ENCODE data around the gene TDRD5. TPM values are rescaled to one million over a fixed set of nuclear protein-coding genes. Genes with fewer than 3 reads are reported as not detected.

The TDRD5 gene
- 0.06 and 0.43 TPM in 2 replicates for total RNA-seq

DNA sequence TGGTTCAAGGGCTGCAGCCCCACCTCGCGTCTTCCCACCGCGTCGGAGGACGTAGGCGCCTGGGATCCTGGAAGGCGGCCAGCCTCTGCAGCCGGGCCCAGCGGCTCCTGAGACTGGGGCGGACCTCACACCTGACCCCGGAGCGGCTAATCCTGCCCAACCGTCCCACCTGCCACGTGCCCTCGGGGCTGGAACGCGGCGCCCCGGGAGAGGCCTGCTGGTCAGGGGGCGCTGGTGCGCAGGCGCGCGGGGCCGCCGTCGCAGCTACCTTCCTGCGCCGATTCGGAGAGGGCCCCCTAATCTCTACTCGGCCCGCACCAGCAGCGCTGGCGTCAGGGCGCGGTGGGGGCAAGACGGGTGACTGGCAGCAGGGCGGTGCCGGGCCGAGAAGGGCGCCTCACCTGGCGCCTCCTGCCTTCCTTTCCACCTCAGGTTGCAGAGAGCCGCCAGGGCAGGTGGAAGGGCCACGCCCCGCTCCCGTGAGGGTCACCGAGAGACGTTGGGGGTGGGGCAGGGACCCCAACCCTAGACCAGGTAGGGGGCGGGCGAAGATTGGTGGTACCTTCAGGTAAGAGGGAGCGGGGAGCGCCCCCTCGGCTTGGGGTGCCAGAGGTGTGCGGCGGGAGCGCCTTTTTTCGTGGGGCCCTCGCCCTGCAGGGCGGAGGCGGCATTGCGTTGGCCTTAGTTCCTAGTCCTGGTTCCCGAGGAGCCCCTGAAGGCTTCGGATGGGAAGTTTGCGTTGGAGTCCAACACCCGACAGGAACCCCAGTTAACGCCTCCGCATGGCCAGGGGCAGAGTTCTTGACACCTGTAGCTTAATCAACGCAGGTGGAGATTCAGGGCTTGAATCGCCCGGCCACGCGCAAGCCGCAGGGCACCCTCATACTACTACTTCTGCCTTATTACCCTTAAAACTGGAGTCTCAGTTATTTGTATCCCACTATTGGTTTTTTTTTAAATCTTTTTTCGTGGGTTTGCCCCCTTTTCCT, at the start of gene TDRD5:
Gene TDRD5 (plus strand): TSS at position 241 of the 989 bp plus-strand sequence. CDS start 784 bp downstream, outside the sequence.
- H3K4me3 ChIP-seq (ENCODE audit: low read depth, low read length), result peak within 1 kb of the TSS; percentile 37
- no peak for DNase-seq (ENCODE audit: low read depth)
- TF ChIP-seq, protein P1, sequence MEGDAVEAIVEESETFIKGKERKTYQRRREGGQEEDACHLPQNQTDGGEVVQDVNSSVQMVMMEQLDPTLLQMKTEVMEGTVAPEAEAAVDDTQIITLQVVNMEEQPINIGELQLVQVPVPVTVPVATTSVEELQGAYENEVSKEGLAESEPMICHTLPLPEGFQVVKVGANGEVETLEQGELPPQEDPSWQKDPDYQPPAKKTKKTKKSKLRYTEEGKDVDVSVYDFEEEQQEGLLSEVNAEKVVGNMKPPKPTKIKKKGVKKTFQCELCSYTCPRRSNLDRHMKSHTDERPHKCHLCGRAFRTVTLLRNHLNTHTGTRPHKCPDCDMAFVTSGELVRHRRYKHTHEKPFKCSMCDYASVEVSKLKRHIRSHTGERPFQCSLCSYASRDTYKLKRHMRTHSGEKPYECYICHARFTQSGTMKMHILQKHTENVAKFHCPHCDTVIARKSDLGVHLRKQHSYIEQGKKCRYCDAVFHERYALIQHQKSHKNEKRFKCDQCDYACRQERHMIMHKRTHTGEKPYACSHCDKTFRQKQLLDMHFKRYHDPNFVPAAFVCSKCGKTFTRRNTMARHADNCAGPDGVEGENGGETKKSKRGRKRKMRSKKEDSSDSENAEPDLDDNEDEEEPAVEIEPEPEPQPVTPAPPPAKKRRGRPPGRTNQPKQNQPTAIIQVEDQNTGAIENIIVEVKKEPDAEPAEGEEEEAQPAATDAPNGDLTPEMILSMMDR (conservative IDR thresholded peaks at IDR 0.05; ENCODE audit: low read depth, low read length), result no peak

- no peak for DNase-seq (ENCODE audit: low read depth)
- no peak overlapping the region for H3K4me3 ChIP-seq (ENCODE audit: low read depth, low read length)
- TF ChIP-seq, protein P1 (conservative IDR thresholded peaks at IDR 0.05; ENCODE audit: low read depth, low read length), result no peak
Measured at GRCh38 chr1:179545321-179545720, 46.3 kb upstream of the TDRD5 start.

DNA sequence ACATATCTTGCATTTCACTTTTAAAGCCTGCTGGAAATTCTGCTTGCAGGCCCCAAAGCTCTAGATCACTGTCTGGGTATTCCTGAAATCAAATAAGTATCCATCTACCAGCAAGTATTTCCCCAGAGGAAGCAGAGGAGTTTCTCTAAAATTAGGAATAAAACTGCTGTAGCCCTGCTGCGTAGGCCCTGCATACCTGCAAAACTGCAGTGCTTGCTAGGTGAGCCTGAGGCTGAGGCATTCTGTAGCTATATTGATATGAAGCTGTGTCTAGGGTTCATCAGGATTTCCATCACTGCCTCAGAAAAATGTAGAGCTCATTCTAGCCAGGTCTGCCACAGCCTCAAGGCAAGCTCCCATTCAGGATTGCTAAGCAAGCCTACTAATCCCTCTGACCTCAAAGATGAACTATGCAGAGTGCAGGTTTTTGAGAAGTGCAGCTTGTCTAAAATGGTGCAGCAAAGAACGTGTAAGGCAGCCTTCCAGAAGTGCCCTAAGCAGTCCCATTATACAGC, 44.6 kb upstream of the TDRD5 start:
- H3K4me3 ChIP-seq (ENCODE audit: low read depth, low read length), result no peak overlapping the region
- DNase-seq (ENCODE audit: low read depth), result no peak
- TF ChIP-seq, protein P1 (conservative IDR thresholded peaks at IDR 0.05; ENCODE audit: low read depth, low read length), result no peak

DNA sequence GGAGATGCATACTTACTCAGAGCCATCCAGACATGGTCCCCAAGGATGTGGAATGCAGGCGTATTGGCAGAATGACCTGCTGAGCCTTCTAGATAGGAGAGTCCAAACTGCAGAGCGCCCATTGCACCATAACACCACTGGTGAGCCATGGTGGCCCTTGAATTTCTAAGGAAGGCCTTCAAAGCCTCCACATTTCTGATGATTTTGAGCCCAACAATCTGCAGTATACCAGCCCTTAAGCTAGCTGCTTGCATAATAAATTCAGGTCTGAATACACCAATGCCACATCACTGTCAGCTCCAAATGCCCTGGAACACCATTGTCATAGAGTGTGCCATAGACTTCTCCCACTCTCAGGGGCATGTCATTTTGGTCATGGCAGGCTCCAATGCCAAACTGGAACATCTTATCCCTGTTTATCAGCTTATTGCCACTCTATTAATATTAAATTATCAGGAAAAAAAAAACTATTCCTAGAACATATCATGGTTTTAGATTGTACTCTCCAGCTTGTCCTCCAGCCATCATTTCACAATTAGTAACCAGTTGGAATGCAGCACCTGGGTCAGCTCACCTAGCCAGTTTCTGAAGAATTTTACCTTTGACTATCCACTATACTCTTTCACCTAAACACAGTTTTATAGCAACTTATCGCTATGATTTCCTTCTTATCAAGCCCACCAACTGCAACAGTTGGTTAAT, 42.8 kb upstream of the TDRD5 start:
- no peak for DNase-seq (ENCODE audit: low read depth)
- TF ChIP-seq, protein P1 (conservative IDR thresholded peaks at IDR 0.05; ENCODE audit: low read depth, low read length), result no peak

GRCh38 chr1:179549368-179549700, 42.3 kb upstream of the TDRD5 start:
- TF ChIP-seq, protein P1 (conservative IDR thresholded peaks at IDR 0.05; ENCODE audit: low read depth, low read length), result no peak
- no peak overlapping the region for H3K4me3 ChIP-seq (ENCODE audit: low read depth, low read length)
- no peak for DNase-seq (ENCODE audit: low read depth)

More for the DNA sequence above, 42.8 kb upstream of the TDRD5 start:
- H3K4me3 ChIP-seq (ENCODE audit: low read depth, low read length), result no peak overlapping the region

DNA sequence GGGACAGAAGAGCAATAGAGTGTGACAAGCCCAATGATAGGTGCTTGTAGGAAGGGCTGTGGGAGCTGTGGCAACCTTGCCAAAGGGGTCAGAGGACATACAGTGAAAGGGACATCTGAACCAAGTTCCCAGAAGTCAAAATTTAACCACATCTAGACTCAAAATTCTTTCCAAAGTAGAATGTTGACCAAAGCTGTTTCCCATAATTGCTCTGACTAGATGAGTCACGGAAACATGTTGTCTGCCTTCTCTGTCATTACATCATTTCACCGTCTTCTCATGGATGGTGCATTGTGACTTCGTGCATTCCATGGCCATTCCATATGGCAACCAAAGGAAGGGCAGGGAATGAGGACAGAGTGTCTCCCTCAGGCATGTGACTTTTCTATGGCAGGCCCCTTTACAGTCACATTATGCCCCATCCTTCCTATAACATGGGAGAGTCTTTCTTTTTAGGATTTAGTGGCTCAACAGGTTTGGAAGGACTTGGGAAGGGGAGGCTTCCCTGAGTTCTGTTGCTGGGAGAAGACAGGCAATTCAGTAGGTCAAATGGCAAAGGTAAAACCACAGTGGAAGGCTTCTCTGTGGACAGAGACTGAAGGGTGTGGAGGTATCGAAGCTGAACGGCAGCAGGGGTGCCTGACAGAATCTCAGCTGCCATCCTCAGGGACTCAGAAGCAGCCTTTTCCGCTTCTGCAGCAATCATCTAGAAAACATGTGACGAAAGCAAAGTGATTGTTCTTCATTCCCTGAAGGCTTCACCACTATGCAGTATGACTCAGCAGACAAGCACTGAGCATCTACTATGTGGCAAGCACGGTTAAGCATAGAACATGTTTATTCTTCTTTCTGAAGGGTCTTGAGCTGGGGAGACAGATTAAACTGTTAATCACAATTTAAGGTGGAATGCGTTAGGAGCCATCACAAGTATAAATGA, 40.6 kb upstream of the TDRD5 start:
- TF ChIP-seq, protein P1 (conservative IDR thresholded peaks at IDR 0.05; ENCODE audit: low read depth, low read length), result no peak
- DNase-seq (ENCODE audit: low read depth), result peak; percentile 10
- H3K4me3 ChIP-seq (ENCODE audit: low read depth, low read length), result no peak overlapping the region
